Esophagus (tissue), 2 donors: ENCODE data around the gene RNF5. TPM values are rescaled to one million over a fixed set of nuclear protein-coding genes. Genes with fewer than 3 reads are reported as not detected.
"Not testable (repeated sequence)": the region's sequence is repeated elsewhere in the genome, so short reads cannot be mapped to it uniquely, and the experiment has no call there.

Experiments used
- H3K27ac ChIP-seq, 2 donors: one replicate each; pipeline ENCODE4 v1.5.1; 2013; ENCODE audit warnings: low read depth in 2 of 2, mild to moderate bottlenecking in 2 of 2, inconsistent platforms in 1 of 2, low read length in 1 of 2, moderate library complexity in 1 of 2
- H3K27me3 ChIP-seq, 2 donors: one replicate each; pipeline ENCODE4 v1.6.1; 2013; ENCODE audit warnings: low read length in 2 of 2, control low read depth in 1 of 2, mild to moderate bottlenecking in 1 of 2; ENCODE audit not compliant: insufficient read depth in 2 of 2, control insufficient read depth in 1 of 2
- H3K36me3 ChIP-seq, 2 donors: one replicate each; pipeline ENCODE4 v1.6.1; 2013; ENCODE audit warnings: low read length in 1 of 2; ENCODE audit not compliant: control insufficient read depth in 2 of 2, insufficient read depth in 2 of 2
- H3K4me1 ChIP-seq, 2 donors: one replicate each; pipeline ENCODE4 v1.6.1; 2013; ENCODE audit warnings: low read length in 1 of 2; ENCODE audit not compliant: control insufficient read depth in 2 of 2, insufficient read depth in 2 of 2
- H3K4me3 ChIP-seq, 2 donors: one replicate each; pipeline ENCODE4 v1.5.1; 2013; ENCODE audit warnings: low read length in 2 of 2, mild to moderate bottlenecking in 2 of 2, low read depth in 1 of 2, moderate library complexity in 1 of 2
- H3K9me3 ChIP-seq, 2 donors: one replicate each; pipeline ENCODE4 v1.6.1; 2013; ENCODE audit warnings: mild to moderate bottlenecking in 2 of 2, low read depth in 1 of 2, low read length in 1 of 2, moderate library complexity in 1 of 2; ENCODE audit not compliant: control insufficient read depth in 2 of 2, insufficient read depth in 1 of 2
- WGBS, 2 donors: extraction: QIAGEN DNeasy Blood & Tissue Kit; methylation state at CpG; one replicate each; pipeline ENCODE4 v1.1.7; 2013; 5-methylcytosine and 5-hydroxymethylcytosine counted together
- polyA plus RNA-seq, 2 donors: library from polyadenylated mRNA; stranded (reverse); fragments of 200-250 nt; gene quantifications; one replicate each; pipeline ENCODE4 v1.2.3, GENCODE V29; 2013
- donor health status: healthy with polysubstance abuse.
- donor health status: Bipolar disorder and iron deficiency.

The RNF5 gene
- polyA plus RNA-seq, 2 donors, result 36.3 to 44.9 TPM

DNA sequence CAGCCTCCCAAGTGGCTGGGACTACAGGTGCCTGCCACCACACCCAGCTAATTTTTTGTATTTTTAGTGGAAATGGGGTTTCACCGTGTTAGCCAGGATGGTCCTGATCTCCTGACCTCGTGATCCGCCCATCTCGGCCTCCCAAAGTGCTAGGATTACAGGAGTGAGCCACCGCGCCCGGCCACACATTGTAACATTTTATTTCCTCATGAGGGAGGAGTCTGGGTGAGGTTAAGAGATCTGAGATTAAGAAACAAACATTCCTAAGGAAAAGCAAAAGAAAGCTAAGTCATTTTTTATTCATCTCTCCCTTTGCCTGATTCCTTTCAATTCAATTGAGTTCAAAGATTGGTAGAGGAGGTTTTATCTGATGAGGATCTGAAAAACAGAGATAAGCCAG is 34.0 kb upstream of the RNF5 start:
- not testable (repeated sequence) for H3K36me3 ChIP-seq, H3K4me1 ChIP-seq, H3K4me3 ChIP-seq, H3K9me3 ChIP-seq, H3K27me3 ChIP-seq, H3K27ac ChIP-seq
- 62 to 72% methylated on average over 7 of the region's 7 CpGs for WGBS, 2 donors

DNA sequence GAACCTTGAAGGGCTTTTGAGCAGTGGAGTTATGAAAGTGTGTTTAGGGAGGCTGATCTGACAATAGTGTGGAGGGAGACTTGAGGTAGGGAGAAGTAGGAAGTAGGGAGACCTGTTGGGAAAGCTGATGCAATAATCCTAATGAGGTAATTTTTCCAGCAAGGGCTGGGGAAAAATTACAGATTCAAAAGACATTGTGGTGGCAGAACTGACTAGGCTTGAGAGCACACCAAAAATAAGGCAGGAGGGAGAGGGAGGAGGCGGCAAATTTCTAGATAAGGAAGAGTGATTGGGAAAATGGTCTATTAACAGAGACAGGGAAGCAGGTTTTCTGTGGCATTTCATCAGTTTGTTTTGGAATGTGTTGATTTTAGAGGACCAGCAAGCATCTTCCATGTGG is 31.9 kb upstream of the RNF5 start:
- Histone ChIP-seq H3K4me3 (no peak overlapping the region), H3K27ac (no peak overlapping the region), H3K9me3 (no peaks in the 10 kb centered on the region), H3K36me3 (no peaks in the 10 kb centered on the region), H3K4me1 (no peaks in the 10 kb centered on the region), H3K27me3 (no peaks in the 10 kb centered on the region)
- WGBS, 2 donors, result 91 to 92% methylated on average over 1 of the region's 1 CpG

DNA sequence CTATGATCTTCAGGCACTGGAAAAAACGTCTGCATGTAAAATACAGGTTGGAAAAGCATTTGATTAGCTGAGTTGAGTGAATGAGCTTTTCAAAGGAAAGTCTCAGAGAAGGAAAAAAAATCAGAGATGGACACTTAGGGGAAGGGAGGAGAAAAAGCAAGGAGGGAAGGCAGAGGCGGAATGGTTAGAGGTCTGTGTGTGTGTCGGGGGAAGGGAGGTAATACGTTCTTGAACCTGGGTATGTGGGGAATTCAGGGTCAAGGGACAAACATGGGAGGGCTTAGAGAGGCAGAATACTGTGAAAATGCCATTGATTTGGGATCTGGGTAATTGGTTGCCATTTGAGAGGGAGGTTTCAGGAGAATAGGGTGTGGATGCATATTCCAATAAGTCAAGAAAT is 31.5 kb upstream of the RNF5 start:
- Histone ChIP-seq H3K27ac (no peak overlapping the region), H3K36me3 (no peaks in the 10 kb centered on the region), H3K27me3 (no peaks in the 10 kb centered on the region), H3K9me3 (no peaks in the 10 kb centered on the region), H3K4me1 (no peaks in the 10 kb centered on the region), H3K4me3 (no peak overlapping the region)
- 52 to 59% methylated on average over 4 of the region's 4 CpGs for WGBS, 2 donors

- 94 to 97% methylated on average over 4 of the region's 4 CpGs for WGBS, 2 donors
- Histone ChIP-seq H3K4me3 (no peak overlapping the region), H3K27me3 (no peaks in the 10 kb centered on the region), H3K36me3 (no peaks in the 10 kb centered on the region), H3K9me3 (no peaks in the 10 kb centered on the region), H3K27ac (no peak overlapping the region), H3K4me1 (peaks cover 0 to 3% of the 10 kb centered on the region in 2 donors)
These were observed 30.6 kb upstream of the RNF5 start for GRCh38 chr6:32147401-32148132.

DNA sequence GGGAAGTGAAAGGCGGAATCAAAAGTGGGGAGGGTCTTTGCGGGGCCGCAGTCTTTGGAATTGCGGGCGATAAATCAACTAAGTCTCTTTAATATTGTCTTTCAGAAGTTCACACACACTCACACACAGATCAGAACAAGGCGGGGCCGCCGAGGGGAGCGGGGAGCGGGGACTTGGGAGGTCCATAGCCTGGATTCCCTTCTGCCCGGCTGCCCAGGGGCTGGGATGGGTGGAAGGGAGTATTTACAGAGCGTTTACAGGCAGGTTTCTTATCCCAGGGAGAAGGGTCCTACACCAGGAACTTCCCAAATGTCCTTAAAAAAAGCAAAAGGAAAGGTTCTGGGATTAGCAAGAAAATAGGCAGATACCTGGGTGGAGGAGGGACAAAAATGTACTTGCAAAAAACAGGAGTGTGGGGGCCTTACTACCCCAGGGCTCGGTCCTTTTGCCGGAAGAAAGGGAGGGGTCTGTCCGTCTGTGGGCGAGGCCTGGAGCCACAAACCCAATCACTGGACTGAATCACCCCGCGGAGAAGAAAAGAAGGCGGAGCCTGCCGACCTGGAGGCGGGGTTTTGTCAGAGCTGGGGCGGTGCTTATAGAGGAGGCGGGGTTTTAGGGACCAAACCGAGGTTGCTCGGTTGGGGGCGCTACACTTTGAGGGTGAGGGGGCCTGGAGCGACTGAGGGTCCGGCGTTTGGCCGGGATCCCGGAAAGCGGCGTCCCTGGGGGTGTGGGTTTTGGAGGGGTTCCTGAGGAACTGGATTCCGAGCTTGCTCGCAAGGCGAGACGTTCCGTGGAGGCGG is 29.7 kb upstream of the RNF5 start:
- Histone ChIP-seq H3K27ac (peak overlapping the region in 1 of 2 donors; percentile 23), H3K9me3 (no peaks in the 10 kb centered on the region), H3K4me1 (peaks cover 0 to 3% of the 10 kb centered on the region in 2 donors), H3K4me3 (peak overlapping the region; percentile 38 to 60), H3K27me3 (no peaks in the 10 kb centered on the region), H3K36me3 (no peaks in the 10 kb centered on the region)
- WGBS, 2 donors, result 22 to 30% methylated on average over 39 of the region's 39 CpGs

- H3K4me1 ChIP-seq, result peaks cover 0 to 3% of the 10 kb centered on the region in 2 donors
- 50 to 56% methylated on average over 46 to 47 of the region's 47 CpGs for WGBS, 2 donors
- H3K36me3 ChIP-seq, result no peaks in the 10 kb centered on the region
- no peak overlapping the region for H3K27ac ChIP-seq
- H3K27me3 ChIP-seq, result no peaks in the 10 kb centered on the region
- no peaks in the 10 kb centered on the region for H3K9me3 ChIP-seq
- peak overlapping the region; percentile 38 to 60 for H3K4me3 ChIP-seq
These were observed 29.0 kb upstream of the RNF5 start for GRCh38 chr6:32149092-32149755.

GRCh38 chr6:32149932-32150870 is 28.0 kb upstream of the RNF5 start:
- WGBS, 2 donors, result 56 to 63% methylated on average over 44 to 55 of the region's 55 CpGs
- H3K4me3 ChIP-seq, result no peak overlapping the region

DNA sequence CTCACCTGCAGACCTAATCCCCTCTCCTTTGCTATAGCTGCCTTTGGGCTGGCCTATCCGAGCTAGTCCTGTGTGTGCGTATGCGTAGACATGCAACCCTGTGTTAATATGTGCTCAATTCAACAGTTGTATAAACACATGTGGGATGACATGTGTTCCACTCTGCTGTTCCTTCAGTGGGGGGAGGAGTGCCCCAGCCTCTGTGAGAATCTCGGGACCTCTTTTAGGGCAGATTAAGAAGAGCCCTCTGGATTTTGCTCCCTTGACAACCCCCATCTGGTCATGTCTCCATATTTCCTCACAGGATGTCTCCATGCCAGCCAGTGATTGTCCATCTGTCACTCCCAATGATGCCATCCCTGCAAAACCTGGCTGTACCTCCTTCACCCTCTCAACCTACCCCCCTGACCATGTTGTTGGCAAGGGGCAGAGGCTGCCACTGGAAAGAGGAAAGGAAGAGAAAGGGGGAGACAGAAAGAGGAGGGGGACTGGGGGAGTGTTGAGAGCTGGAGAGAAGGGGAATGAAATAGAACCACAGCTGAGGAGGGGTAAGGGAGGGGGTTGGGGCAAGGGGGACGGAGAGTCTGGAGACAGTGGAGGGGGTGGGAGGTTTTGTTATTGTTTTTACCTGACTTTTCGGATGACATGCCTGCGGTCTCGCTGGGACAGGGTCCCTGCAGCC is 26.9 kb upstream of the RNF5 start:
- no peaks in the 10 kb centered on the region for H3K27me3 ChIP-seq

More at GRCh38 chr6:32149932-32150870, 28.0 kb upstream of the RNF5 start:
- H3K27ac ChIP-seq, result no peak overlapping the region
- peaks cover 3 to 4% of the 10 kb centered on the region in 2 donors for H3K4me1 ChIP-seq
- H3K9me3 ChIP-seq, result no peaks in the 10 kb centered on the region
- no peaks in the 10 kb centered on the region for H3K27me3 ChIP-seq
- H3K36me3 ChIP-seq, result peaks cover 0 to 1% of the 10 kb centered on the region in 2 donors

More for the DNA sequence above, 26.9 kb upstream of the RNF5 start:
- H3K27ac ChIP-seq, result peak overlapping the region; percentile 13 to 38
- WGBS, 2 donors, result 38 to 40% methylated on average over 8 of the region's 8 CpGs
- H3K4me1 ChIP-seq, result peaks cover 3 to 11% of the 10 kb centered on the region in 2 donors
- peak overlapping the region; percentile 25 to 29 for H3K4me3 ChIP-seq
- peaks cover 0 to 8% of the 10 kb centered on the region in 2 donors for H3K36me3 ChIP-seq
- H3K9me3 ChIP-seq, result no peaks in the 10 kb centered on the region
